ENCODE results near the gene PCLAF.

- TF ChIP-seq CTCF (IDR thresholded peaks at IDR 0.05) (no peak), EZH2 (IDR thresholded peaks at IDR 0.05; ENCODE audit: borderline replicate concordance, insufficient read depth, low read depth, low read length, poor library complexity, severe bottlenecking) (no peak)
Measured at GRCh38 chr15:64398575-64398974, 17.3 kb upstream of the PCLAF start.

All from B cell (primary cell).